K562 (cell line): ENCODE data around the gene RNF32. TPM values are rescaled to one million over a fixed set of nuclear protein-coding genes. Genes with fewer than 3 reads are reported as not detected.
A peak's percentile ranks its signal among the peaks of the same experiment; 100 is the strongest.
"Not testable (repeated sequence)": the region's sequence is repeated elsewhere in the genome, so short reads cannot be mapped to it uniquely, and the experiment has no call there.

Experiments
- ATAC-seq: fragments of 200-7000 bp; cut with Tn5 transposase; 3 replicates; pipeline ENCODE4 v1.9.1; 2020; ENCODE audit warnings: moderate library complexity
- BruUV-seq: library from RNA; stranded (reverse); fragments of 400-500 nt; replicated peaks from 2 replicates; lab custom pipeline; 2021; lab: Mats Ljungman, UMichigan
- CTCF ChIA-PET: fragments of 300-600 bp; formaldehyde crosslinking; extraction: SDS; loops from one replicate; lab custom pipeline; 2021; ENCODE audit warnings: low intra/inter-chr PET ratio; lab: Yijun Ruan, JAX
- POLR2A ChIA-PET: fragments of 300-600, 350-650 bp; sonication (Branson Sonifier 250); formaldehyde crosslinking; extraction: SDS; loops from one replicate; lab custom pipeline; 2021; ENCODE audit warnings: antibody characterized with exemption, inconsistent platforms; lab: Yijun Ruan, JAX
- DNase-seq, 4 experiments: peaks; one replicate each; pipeline versions ENCODE4 v3.0.0 to v3.0.0-alpha.2; 2011 to 2018; ENCODE audit warnings: low spot score in 3 of 4, mixed read lengths in 3 of 4; ENCODE audit errors: extremely low read depth in 1 of 4
- FAIRE-seq: peaks from 2 replicates; lab custom pipeline; 2011; peaks lifted over from hg19 to GRCh38; lab: Jason Lieb, UNC
- H2AFZ ChIP-seq: 2 replicates; pipeline ENCODE4 v1.6.0; 2011; ENCODE audit warnings: low read depth, low read length, control low read depth, inconsistent platforms
- H3K27ac ChIP-seq: fragments of 200-600 bp; 3 replicates; pipeline ENCODE4 v1.8.0; 2011; ENCODE audit warnings: low read depth, mild to moderate bottlenecking, control low read depth, inconsistent platforms, low read length, moderate library complexity, mixed read lengths; ENCODE audit errors: extremely low read depth
- H3K27me3 ChIP-seq, 2 experiments: fragments of 300-600 bp in 1 of 2; 2 replicates in 1 of 2; 3 replicates in 1 of 2; pipeline versions ENCODE4 v1.6.0 to v1.8.0; 2011; ENCODE audit warnings: inconsistent platforms in 2 of 2, low read length in 2 of 2, mild to moderate bottlenecking in 1 of 2, mixed read lengths in 1 of 2, moderate library complexity in 1 of 2; ENCODE audit not compliant: control insufficient read depth in 2 of 2, insufficient read depth in 2 of 2
- H3K36me3 ChIP-seq: fragments of 300-600 bp; 3 replicates; pipeline ENCODE4 v1.8.0; 2011; ENCODE audit warnings: mild to moderate bottlenecking, low read length, inconsistent platforms; ENCODE audit not compliant: control insufficient read depth, insufficient read depth
- H3K4me1 ChIP-seq, 2 experiments: fragments of 200-600 bp in 1 of 2; replicated peaks in 1 of 2; 2 replicates in 1 of 2; 3 replicates in 1 of 2; pipeline versions ENCODE4 v1.5.1 to v1.8.0; 2011; ENCODE audit warnings: inconsistent platforms in 2 of 2, low read length in 2 of 2, mild to moderate bottlenecking in 1 of 2, mixed read lengths in 1 of 2, moderate library complexity in 1 of 2; ENCODE audit not compliant: control insufficient read depth in 2 of 2, insufficient read depth in 2 of 2
- H3K4me2 ChIP-seq: 2 replicates; pipeline ENCODE4 v1.6.1; 2011; ENCODE audit warnings: low read length, control low read depth, inconsistent platforms, mixed read lengths; ENCODE audit not compliant: insufficient read depth
- H3K4me3 ChIP-seq: fragments of 200-600 bp; sonication (generic), shearing (Covaris generic); 2 replicates; pipeline ENCODE4 v1.5.1; 2016; ENCODE audit warnings: control low read depth, inconsistent platforms
- H3K79me2 ChIP-seq: fragments of 200-600 bp; 3 replicates; pipeline ENCODE4 v1.8.0; 2011; ENCODE audit warnings: low read length, inconsistent platforms; ENCODE audit not compliant: control insufficient read depth, insufficient read depth
- H3K9ac ChIP-seq, 2 experiments: 2 replicates each; pipeline versions ENCODE4 v1.6.0 to v1.6.1; 2011; ENCODE audit warnings: low read depth in 2 of 2, low read length in 2 of 2, control low read depth in 1 of 2, inconsistent platforms in 1 of 2, mild to moderate bottlenecking in 1 of 2, mixed read lengths in 1 of 2; ENCODE audit not compliant: insufficient read depth in 1 of 2
- H3K9me1 ChIP-seq: one replicate; pipeline ENCODE4 v1.6.0; 2011; ENCODE audit warnings: inconsistent platforms, mild to moderate bottlenecking, low read length, moderate library complexity; ENCODE audit not compliant: control insufficient read depth, insufficient read depth
- H3K9me3 ChIP-seq: replicated peaks from 2 replicates; pipeline ENCODE4 v1.5.1; 2011; ENCODE audit warnings: low read depth, low read length, inconsistent platforms; ENCODE audit not compliant: control insufficient read depth, insufficient read depth
- H4K20me1 ChIP-seq: replicated peaks from 2 replicates; pipeline ENCODE4 v1.6.1; 2011; ENCODE audit warnings: low read length, inconsistent platforms, mixed read lengths; ENCODE audit not compliant: control insufficient read depth, insufficient read depth
- CEBPG ChIP-seq, 3 experiments: fragments of 200-800 bp in 1 of 3; sonication (Bioruptor generic) in 1 of 3; sonication (generic) in 1 of 3; formaldehyde crosslinking in 1 of 3; IDR thresholded peaks in 2 of 3; conservative IDR thresholded peaks in 1 of 3; 2 replicates each; pipeline versions ENCODE4 v1.6.1 to v1.8.0; 2016 to 2022; ENCODE audit warnings: missing compliant biosample characterization in 2 of 3, missing genetic modification characterization in 2 of 3, mild to moderate bottlenecking in 1 of 3, missing genetic modification reagents in 1 of 3
- FOXK2 ChIP-seq, 2 experiments: fragments of 450-650 bp; IDR thresholded peaks in 1 of 2; conservative IDR thresholded peaks in 1 of 2; 2 replicates each; pipeline ENCODE4 v1.6.1; 2016; ENCODE audit warnings: low read depth in 2 of 2, mild to moderate bottlenecking in 1 of 2
- GABPB1 ChIP-seq: sonication (generic); formaldehyde crosslinking; IDR thresholded peaks from 2 replicates; pipeline ENCODE4 v1.8.0; 2022; ENCODE audit warnings: mild to moderate bottlenecking, missing genetic modification reagents
- ZNF146 ChIP-seq: IDR thresholded peaks from one replicate; pipeline ENCODE4 v1.6.1; 2018; ENCODE audit warnings: missing compliant biosample characterization; ENCODE audit not compliant: unreplicated experiment
- WGBS: fragments of 100-300 bp; shearing (Covaris generic); methylation state at CpG from one replicate; pipeline ENCODE4 v1.1.6; 2016; ENCODE audit warnings: low coverage, mixed read lengths; ENCODE audit not compliant: insufficient coverage; ENCODE audit errors: missing lambda C conversion rate; 5-methylcytosine and 5-hydroxymethylcytosine counted together
- in situ Hi-C: fragments of 300-500 bp; cut with MboI; formaldehyde crosslinking; loops from 4 replicates; pipeline ENCODE4 v1.15.0; 2018; ENCODE audit warnings: inconsistent platforms, mixed read lengths
- intact Hi-C: fragments of 100-400 bp; cut with micrococcal nuclease; formaldehyde crosslinking; loops from 2 replicates; pipeline ENCODE4 v1.14.2; 2022
- polyA plus RNA-seq, 8 experiments: library from polyadenylated mRNA; depleted of rRNA in 4 of 8; stranded (reverse) in 5 of 8; unstranded in 3 of 8; fragments of >200 nt; fragmentation: Nextera tagmentation in 2 of 8; fragmentation: Illumina TruSeq in 1 of 8; extraction: Ambion mirVana in 2 of 8; extraction: Trizol in 1 of 8; gene quantifications; 2 replicates each; pipeline versions ENCODE4 v1.2.1 to v1.2.3, GENCODE V29; 2011 to 2014; ENCODE audit warnings: inconsistent platforms in 1 of 8, missing spikeins in 1 of 8
- total RNA-seq, 7 experiments: library from RNA; depleted of rRNA in 6 of 7; stranded (reverse); fragments of >200 nt in 6 of 7; fragmentation: Illumina TruSeq in 2 of 7; extraction: Trizol in 2 of 7; gene quantifications; 2 replicates each; pipeline versions ENCODE4 v1.2.1 to v1.2.3, GENCODE V29; 2011 to 2021; ENCODE audit warnings: low replicate concordance in 1 of 7
- TF ChIP-seq, protein P1 (sequence below), 2 experiments: fragments of 450-650 bp; formaldehyde crosslinking in 1 of 2; IDR thresholded peaks; 2 replicates each; pipeline versions ENCODE4 v1.4.0 to v1.6.1; 2014 to 2020; ENCODE audit warnings: mild to moderate bottlenecking in 2 of 2, borderline replicate concordance in 1 of 2, low read depth in 1 of 2

Gene RNF32
- total and polyA plus RNA-seq, 9 of the 15 experiments (the other 6 are each of a cell fraction or from before 2014, with no cell fraction given) = 2.6 to 7.0 (median 4.6) TPM

DNA sequence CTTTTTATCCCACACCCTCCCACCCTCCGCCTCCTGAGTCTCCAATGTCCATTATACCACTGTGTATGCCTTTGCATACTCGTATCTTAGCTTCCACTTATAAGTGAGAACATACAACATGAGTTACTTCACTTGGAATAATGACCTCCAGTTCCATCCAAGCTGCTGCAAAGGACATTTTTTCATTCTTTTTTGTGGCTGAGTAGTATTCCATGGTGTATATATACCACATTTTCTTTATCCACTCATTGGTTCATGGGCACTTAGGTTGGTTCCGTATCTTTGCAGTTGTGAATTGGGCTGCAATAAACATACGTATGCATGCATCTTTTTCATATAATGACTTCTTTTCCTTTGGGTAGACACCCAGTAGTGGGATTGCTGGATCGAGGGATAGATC lies 6.8 kb downstream of the RNF32 start:
- intact Hi-C loops = loop anchor here (10.0 kb wide), 2 partner anchors 103 to 843 kb away; no protein-coding TSS in a partner anchor
- FAIRE-seq = not testable (repeated sequence)

DNA sequence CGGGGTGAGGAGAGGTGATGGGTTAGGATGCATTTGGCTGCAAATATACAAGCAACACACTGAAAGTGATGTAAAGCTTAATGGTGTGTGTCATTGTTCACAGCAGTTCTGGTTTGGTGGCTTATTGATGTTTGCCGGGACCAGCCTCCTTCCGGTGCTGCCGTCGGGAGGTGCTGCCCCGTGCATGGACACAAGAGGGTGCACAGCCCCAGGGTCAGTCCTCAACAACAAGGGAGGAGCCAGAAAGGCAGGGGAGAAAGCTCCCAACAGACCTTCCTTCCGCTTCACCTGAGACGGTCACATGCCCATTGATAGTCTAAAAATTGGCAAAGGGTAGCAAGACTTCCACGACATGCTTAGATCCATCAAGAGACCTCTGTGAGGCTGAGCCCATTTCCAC lies 9.5 kb downstream of the RNF32 start:
- WGBS = 13% methylated on average over 9 of the region's 9 CpGs
- Histone ChIP-seq H3K27me3 (no peaks in the 10 kb centered on the region), H3K9ac (no peak overlapping the region), H3K27ac (no peak overlapping the region), H3K9me3 (no peaks in the 10 kb centered on the region), H4K20me1 (no peaks in the 10 kb centered on the region), H2AFZ (peak overlapping the region; percentile 79), H3K4me2 (peak overlapping the region; percentile 27; the same call in 1 of the 2 replicates), H3K79me2 (no peaks in the 10 kb centered on the region), H3K4me3 (no peak overlapping the region), H3K36me3 (no peaks in the 10 kb centered on the region), H3K9me1 (no peaks in the 10 kb centered on the region), H3K4me1 (peaks cover 0 to 3% of the 10 kb centered on the region in 2 experiments; a peak in 1 of 5 replicates)
- ATAC-seq (peak; percentile 98), FAIRE-seq (peak; percentile 78), DNase-seq (peak; percentile 73 to 79 (median 75))
- CTCF ChIA-PET = interaction anchor here (1.0 to 2.6 kb wide), 4 partner anchors 114 to 177 kb away, joined by 3 to 14 read pairs (median 4); no protein-coding TSS in a partner anchor
- intact Hi-C loops = loop anchor here (1.0 kb wide), 2 partner anchors 114 to 167 kb away; no protein-coding TSS in a partner anchor
- no TSS peak for BruUV-seq
- POLR2A ChIA-PET = interaction anchor here (1.0 to 1.1 kb wide), 2 partner anchors 8 to 9 kb away, joined by 4 to 6 read pairs; partner anchors contain the start of gene RNF32
- in situ Hi-C loops = no loop called here
- TF ChIP-seq, protein P1, sequence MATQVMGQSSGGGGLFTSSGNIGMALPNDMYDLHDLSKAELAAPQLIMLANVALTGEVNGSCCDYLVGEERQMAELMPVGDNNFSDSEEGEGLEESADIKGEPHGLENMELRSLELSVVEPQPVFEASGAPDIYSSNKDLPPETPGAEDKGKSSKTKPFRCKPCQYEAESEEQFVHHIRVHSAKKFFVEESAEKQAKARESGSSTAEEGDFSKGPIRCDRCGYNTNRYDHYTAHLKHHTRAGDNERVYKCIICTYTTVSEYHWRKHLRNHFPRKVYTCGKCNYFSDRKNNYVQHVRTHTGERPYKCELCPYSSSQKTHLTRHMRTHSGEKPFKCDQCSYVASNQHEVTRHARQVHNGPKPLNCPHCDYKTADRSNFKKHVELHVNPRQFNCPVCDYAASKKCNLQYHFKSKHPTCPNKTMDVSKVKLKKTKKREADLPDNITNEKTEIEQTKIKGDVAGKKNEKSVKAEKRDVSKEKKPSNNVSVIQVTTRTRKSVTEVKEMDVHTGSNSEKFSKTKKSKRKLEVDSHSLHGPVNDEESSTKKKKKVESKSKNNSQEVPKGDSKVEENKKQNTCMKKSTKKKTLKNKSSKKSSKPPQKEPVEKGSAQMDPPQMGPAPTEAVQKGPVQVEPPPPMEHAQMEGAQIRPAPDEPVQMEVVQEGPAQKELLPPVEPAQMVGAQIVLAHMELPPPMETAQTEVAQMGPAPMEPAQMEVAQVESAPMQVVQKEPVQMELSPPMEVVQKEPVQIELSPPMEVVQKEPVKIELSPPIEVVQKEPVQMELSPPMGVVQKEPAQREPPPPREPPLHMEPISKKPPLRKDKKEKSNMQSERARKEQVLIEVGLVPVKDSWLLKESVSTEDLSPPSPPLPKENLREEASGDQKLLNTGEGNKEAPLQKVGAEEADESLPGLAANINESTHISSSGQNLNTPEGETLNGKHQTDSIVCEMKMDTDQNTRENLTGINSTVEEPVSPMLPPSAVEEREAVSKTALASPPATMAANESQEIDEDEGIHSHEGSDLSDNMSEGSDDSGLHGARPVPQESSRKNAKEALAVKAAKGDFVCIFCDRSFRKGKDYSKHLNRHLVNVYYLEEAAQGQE (IDR thresholded peaks at IDR 0.05; ENCODE audit: borderline replicate concordance) = peak; percentile 73
- TF ChIP-seq, protein P1 (CRISPR knock-in tag; IDR thresholded peaks at IDR 0.05; ENCODE audit: low read depth) = no peak
- TF ChIP-seq CEBPG (CRISPR knock-in tag; IDR thresholded peaks at IDR 0.05) (no peak), CEBPG (tag; conservative IDR thresholded peaks at IDR 0.05 in 1 of 2, IDR thresholded peaks at IDR 0.05 in 1 of 2) (no peak), GABPB1 (peak; percentile 49; the same call in 1 of the 2 replicates), FOXK2 (conservative IDR thresholded peaks at IDR 0.05 in 1 of 2, IDR thresholded peaks at IDR 0.05 in 1 of 2; ENCODE audit: low read depth in 2 of 2) (peak; percentile 51 to 81)

More for the DNA sequence above, 6.8 kb downstream of the RNF32 start:
- H4K20me1 ChIP-seq, H2AFZ ChIP-seq, H3K27me3 ChIP-seq, H3K79me2 ChIP-seq, BruUV-seq, H3K9me3 ChIP-seq, H3K36me3 ChIP-seq, H3K9ac ChIP-seq, H3K27ac ChIP-seq, H3K4me1 ChIP-seq, in situ Hi-C loops, ATAC-seq, H3K4me3 ChIP-seq, H3K9me1 ChIP-seq, CTCF ChIA-PET, DNase-seq, H3K4me2 ChIP-seq: not testable (repeated sequence)
- POLR2A ChIA-PET = interaction anchor here (0.6 kb wide), 2 partner anchors 106 to 818 kb away, joined by 3 read pairs; no protein-coding TSS in a partner anchor
- WGBS = 58% methylated on average over 5 of the region's 5 CpGs
- TF ChIP-seq ZNF146 (CRISPR knock-in tag) = peak; percentile 61
